NCI-H2171 treated with DMSO at 0.1 percent for 48 hours (cell line): ENCODE results near the gene PARP8.
"Not testable (repeated sequence)": the region's sequence is repeated elsewhere in the genome, so short reads cannot be mapped to it uniquely, and the experiment has no call there.

Experiments used
- DNase-seq: peaks from one replicate; lab custom pipeline; 2025; lab: John Stamatoyannopoulos, UW

The PARP8 gene

DNA sequence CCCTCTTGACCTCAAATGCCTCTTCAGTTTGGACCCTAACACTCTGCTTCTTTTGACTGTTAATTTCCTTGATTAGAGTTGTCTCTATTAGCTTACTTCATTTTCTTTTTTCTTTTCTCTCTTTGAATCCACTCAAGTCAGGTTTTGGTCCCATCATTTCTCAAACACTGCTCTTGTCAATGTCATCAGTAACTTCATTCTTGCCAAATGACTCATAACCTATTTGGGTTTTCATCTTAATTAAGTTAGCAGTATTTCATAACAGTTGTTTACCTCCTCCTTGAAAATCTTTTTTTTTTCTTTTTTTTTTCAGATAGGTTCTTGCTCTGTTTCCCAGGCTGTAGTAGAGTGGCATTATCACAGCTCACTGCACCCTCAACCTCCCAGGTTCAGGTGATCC lies 119.6 kb downstream of the PARP8 start:
- no peak for DNase-seq

DNA sequence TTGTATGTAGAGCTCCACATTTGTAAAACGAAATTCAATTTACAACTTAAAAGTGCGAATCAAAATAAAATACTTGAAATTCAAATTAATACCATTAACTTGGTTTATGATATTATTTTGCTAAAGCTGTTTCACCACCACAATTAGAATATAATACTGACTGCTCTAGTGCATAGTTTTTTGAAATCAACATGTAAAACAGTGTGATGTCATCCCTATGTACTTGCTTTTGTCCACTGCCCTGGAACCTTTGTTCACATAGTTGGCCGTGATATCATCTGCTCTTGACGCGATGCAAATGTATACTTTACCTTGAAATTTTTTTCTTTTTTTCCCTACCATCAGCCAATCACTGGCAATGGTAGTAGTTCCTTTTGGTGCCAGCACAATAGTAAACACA lies 125.4 kb downstream of the PARP8 start:
- no peak for DNase-seq

DNA sequence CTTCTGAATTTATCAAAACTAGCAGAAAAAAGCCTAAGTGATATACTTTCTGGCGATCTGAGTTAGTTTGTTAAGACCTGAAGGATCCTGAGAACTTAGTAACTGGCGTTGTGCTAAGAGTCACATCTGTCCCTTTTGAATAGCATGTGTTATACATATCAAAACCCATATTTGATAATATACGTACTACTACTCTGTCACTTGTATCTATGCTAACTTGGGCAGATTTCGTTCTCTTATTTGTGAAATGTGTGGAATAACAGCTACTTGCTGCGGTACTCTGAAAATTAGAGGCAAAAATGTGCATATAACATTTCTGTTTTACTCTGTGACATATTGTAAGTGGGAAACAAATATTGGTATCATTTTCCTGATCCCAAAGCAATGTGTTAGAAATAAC lies 126.4 kb downstream of the PARP8 start:
- no peak for DNase-seq

DNA sequence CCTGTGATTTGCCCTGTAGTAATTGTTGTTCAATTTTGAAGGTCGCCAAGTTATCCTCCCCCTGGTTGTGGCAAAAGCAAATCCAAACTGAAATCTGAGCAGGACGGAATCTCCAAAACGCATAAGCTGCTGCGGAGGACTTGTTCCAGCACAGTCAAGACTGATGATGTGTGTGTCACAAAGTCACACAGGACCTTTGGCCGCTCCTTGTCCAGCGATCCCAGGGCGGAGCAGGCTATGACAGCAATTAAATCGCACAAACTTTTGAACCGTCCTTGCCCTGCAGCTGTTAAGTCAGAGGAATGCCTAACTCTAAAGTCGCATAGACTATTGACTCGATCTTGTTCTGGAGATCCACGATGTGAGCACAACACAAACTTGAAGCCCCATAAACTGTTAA lies 128.4 kb downstream of the PARP8 start:
- no peak for DNase-seq

DNA sequence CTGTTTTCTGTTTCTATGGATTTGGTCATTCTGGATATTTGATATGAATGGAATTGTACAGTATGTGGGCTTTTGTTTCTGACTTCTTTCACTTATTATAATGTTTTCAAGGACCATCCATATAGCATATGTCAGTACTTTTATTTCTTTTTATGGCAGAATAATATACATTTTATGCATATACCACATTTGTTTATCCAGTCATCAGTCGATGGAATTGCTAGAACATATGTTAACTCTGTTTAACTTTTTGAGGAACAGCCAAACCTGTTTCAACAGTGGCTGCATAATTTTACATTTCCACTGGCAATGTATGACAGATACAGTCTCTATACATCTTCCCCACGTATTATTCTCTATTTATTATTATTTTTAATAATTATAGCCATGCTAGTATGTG lies 131.6 kb downstream of the PARP8 start:
- no peak for DNase-seq

DNA sequence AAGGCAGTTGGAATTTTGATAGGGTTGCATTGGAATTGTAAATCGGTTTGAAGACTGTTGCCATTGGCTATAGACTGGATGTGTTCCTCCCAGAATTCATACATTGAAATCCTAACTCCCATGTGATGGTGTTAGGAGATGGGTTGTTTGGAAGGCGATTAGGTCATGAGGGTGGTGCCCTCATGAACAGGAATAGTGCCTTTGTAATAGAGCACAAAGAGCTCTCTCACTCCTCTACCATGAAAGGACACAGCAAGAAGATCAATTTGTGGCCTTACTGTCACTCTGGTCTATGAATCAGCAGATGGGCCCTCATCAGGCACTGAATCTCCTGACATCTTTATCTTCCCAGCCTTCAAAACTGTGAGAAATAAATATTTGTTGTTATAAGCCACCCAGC lies 133.2 kb downstream of the PARP8 start:
- no peak for DNase-seq

DNA sequence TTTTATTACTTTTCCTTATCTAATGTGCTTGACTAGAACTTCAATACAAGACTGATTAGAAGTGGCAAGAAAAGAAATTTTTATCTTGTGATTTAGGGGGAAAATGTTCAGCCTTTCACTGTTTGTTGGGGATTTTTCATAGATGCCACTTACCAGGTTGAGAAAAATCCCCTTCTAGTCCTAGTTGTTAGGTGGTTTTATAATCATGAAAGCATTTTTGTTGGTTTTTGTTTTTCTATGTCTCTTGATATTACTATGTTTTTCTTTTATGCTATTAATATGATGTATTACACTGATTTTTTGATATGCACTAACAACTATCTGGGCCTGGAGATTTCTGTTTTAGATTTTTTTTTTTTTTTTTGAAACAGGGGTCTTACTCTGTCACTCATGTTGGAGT lies 134.0 kb downstream of the PARP8 start:
- no peak for DNase-seq

DNA sequence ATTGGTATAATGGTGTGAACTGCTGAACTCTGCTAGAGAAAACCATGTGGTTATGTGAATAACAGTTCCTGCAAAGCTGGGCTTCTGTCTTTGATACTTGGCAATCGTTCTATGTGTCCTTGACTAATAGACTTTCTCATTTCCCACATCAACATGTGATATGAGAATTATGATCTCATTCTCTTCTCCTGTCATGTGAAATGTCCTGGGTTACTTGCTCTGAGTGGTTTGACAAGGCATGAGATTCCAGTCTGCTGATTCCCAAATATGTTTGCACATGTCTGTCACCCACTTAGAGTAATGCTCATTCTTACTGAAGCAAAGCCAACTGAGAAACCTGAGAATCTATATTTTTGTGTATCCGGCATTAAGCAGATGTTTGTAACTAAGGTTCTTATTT lies 141.2 kb downstream of the PARP8 start:
- peak; percentile 15 for DNase-seq

DNA sequence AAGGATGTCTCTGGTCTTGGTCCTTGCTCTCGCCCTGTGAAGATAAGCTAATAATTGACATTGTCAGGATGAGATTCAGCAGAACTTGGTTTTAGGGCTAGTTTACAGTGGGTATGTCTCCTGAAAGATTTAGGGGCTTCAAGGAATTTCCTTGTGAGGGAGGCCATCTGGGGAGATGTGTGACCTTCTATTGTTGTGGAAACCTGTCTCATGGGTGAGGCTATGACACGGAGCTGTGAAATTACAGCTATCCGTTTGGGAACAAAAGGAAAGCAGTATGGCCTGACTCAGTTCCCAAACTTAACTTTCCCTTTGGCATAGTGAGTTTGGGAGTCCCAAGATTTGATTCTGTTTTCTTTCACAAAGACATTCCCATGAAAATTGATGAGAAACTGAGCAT lies 142.0 kb downstream of the PARP8 start:
- no peak for DNase-seq

DNA sequence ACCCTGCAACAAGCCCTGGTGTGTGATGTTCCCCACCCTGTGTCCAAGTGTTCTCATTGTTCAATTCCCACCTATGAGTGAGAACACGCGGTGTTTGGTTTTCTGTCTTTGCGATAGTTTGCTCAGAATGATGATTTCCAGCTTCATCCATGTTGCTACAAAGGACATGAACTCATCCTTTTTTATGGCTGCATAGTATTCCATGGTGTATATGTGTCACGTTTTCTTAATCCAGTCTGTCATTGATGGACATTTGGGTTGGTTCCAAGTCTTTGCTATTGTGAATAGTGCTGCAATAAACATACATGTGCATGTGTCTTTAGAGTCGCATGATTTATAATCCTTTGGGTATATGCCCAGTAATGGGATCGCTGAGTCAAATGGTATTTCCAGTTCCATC lies 145.3 kb downstream of the PARP8 start:
- DNase-seq: not testable (repeated sequence)

DNA sequence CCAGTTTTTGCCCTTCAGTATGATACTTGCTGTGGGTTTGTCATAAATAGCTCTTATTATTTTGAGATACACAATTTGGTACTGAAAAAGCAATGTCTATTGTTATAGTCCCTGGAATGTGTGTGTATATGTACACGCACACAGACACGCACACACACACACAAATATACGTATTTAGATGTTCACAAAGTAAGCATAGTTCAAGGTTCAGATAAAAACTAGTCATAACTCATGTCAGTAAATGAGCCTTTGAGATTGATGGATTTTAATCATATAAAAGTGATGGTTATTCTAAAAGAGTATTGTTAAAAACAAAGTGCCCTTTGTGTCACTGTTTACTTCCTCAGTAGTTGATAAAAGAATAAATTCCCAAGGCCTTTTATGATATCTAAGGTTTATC lies 147.3 kb downstream of the PARP8 start:
- DNase-seq: no peak

DNA sequence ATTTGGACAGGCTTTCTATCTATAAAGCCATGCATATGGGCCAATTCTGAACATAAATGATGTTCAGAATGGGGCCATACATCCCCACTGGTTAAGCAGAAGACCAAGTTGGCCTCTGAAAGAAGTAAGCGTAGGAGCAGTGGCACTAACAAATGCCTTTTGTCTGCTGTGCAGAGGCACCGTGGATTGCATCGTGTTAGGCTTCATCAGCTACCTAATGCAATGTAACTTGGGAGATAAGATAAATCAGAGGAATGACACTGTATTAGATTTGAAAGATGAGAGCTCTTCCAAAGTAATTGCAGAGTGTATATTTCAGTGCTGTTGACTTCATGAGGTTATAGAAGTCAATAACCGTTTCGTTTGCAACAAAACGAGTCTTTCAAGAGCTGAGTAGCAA lies 148.1 kb downstream of the PARP8 start:
- no peak for DNase-seq

DNA sequence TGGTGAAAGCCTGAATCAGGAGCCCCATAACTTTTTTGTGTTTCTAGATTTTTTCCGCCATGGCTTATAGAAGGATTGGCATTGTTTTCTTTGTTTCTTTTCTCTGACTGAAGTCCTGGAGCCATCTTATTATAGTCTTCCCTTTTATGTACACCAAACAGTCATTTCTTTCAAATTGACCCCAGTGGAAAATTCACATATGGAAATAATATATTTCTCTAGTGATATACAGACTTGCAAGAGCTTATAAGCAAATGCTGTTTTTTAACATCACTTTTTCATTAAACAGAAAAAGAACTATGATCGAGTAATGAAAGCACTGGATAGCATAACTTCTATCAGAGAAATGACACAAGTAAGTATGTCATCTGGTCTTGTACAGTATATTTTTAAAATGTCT lies 155.6 kb downstream of the PARP8 start:
- no peak for DNase-seq

DNA sequence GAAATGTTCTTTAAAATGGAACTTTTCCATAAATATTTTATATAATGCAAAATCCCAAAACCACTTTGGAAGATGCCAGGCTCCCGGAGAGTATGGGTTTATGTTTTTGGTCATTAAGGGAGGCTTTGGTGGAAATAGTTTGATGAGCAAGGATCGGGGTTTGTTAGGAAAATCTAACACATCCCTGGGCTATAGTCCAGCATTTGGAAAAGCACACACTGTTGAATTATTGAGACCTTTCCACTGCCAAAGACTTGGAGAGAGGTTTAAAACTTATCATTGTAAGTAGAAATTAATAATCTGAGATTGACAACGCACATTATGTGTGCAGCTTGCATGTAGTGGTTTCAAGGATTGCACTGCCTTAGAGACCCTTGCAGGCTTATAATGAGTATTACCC lies 156.3 kb downstream of the PARP8 start:
- no peak for DNase-seq

DNA sequence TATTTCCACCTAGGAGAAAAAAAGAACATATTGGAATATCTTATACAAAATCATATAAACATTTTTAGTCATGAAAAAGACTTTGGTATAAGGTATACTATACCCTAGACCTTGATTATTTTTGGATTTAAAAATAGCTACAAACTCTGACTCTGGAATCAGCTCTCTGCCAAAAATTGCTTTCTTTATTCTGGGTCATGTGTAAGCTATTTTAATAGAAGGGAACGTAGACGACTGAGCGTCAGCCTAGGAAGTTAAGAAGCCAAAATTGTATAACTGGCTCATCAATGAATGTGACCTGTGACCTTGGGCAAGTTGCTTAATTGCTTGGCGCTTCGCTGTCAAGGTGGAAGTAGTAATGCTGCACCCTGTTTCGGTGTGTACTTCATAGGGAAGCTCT lies 157.1 kb downstream of the PARP8 start:
- DNase-seq: no peak

DNA sequence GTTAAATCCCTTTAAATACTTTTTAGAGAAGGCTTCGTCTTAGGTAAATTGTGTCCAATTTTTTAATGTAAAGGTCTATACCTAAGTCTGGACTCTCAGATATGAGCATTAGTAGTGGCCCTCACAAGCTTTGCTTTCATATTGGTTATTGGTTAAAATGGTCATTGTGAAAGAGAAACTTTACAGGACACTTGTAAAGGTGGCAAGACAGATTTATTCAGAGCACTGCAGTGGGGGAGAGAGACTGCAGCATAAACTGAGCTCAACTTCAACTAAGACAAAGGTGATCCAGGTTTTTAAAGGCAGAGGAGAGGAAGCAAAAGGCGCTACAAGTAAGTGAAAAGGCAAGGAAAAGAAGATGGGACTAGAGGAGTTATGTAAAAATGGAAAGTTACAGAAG lies 157.7 kb downstream of the PARP8 start:
- no peak for DNase-seq

DNA sequence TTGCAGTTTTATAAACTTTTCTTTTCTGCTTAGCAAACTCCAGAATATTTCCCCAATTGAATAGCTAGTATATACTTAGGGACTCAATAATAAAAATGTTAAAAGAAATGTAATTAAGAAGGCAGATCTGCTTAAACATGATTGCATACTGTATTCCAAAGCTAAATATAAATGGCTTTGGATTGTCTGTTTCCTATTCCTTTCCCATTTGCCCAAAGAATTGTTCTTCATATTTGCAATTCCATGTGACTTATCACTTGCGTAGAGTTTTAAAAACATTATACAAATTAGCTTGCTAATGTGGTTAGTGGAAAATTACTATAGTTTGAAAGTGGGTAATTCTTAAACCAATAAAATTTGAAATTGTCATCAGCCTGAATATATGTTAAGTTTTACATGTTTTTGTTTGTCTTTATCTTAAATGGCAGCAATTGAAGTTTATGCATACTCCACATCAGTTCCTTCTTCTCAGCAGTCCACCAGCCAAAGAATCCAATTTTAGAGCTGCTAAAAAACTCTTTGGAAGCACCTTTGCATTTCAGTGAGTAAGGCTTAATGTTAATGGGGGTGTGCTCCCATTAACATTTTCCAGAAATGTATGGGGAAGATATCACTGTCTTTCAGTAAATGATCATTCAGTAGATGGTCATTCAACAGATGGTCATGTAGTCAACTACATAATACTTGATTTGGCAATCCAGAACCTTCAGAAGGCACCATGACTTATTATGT lies 161.2 kb downstream of the PARP8 start:
- no peak for DNase-seq

DNA sequence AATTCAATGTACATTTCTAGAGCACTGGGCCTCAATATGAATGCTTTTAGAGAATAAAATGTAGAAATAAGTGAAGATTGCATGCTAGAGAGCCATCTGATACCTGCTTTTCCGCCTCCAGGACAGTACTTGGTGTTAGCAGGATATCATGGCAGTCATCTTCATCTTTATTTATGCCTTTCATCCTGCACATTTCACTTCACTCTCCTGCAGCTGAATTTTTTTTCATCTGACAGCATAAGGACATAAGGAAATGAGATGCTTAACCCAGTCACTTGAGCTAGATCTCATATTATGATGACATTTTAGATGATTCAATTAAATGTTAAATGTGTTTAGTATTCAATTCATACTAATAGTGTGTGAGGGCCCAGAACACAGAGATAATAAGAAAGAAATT lies 162.6 kb downstream of the PARP8 start:
- DNase-seq: no peak

DNA sequence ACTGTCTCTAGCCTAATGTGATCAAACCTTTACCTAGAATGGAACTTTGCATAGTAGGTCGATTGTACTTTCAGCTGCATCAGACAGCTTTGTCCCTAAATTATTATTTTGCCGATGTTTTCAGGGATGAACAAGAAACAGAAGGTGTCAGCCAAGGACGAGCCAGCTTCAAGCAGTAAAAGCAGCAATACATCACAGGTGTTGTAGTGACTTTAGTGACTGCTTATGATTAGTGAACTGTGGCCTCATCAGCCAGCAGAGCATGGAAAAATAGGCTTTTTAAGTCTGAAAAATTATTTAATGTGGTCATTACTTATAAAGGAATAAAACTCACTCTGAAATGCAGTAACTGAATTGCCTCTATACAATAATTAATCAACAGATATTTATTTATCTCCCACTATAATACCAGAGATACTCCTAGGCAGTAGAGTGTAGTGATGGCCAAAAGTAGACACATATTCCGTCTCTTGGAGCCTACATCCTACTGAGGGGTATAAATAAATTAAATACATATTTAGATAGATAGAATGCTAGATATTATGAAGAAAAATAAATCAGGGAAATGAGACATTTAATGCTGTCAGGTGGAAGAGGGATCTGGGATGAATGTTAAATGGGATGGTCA lies 166.3 kb downstream of the PARP8 start:
- no peak for DNase-seq

DNA sequence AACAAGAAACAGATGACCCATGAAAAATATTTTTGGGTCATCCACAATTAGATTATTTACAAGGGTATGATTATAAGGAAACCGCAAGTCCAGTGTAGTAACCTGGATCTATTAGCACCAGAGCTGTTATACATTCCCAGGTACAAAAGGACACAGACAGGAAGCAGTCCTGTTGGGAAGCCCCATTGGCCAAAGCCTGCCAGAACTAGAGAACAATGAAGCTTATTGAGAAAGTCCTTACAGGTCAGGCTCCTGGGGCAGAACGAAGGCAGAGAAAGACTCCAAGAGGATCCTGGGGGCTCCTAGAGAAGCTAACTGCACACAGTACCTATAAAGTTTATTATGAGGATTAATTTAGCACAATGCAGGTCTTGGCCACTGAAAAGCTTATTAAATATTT lies 169.9 kb downstream of the PARP8 start:
- DNase-seq: no peak

DNA sequence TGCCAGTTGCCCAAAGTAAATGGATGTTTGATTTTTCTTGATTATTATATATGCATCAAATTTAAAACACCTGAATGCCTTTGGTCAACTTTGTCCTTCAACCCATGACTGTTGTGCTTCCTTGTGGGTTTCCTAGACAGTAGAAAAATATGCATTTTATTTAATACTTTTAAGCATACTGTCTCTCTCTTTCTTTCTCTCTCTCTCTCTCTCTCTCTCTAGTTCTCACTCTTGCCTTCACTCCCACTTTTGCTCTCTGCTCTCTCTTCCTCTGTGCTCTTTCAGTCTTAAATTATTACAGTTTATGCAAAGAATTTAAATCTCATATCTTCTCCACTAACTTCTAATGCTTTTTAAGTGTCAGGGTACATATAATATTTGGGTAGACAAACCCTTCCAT lies 173.0 kb downstream of the PARP8 start:
- no peak for DNase-seq

DNA sequence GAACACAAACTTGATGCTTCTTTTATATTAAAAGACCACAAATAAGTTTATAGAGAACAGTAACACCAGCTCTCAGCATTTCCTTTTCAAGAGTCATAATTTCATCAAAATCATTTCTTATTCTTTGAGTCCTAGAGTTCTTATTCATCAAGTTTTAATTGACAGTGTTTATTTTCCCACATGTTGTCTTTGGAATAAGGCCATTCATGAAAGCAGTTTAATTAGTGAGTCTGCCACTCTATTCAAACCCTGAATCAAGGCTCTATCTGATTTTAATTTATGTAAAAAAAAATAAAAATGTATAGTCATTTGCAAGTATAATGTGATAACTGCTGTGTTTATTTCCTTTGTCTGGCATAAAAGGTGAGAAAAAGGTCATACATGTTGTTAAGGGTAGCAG lies 176.7 kb downstream of the PARP8 start:
- no peak for DNase-seq

DNA sequence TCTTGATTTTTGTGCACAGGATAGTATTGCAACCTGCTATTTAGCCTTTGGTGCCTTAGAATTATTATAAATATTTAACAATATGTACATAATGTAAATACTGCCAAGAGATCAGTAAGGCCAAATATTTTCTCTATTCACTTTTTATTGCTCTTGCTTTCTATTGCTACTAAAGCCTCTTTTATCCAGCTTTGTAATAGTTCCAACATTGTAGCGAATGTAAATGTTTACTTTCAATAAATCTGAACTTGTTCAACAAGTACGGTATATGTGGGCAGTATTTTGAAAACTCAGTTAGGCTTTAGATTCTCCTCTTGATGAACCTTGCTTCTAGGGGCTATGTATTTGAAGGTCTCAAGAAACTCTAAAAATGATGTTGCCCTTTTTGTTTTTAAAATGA lies 179.8 kb downstream of the PARP8 start:
- no peak for DNase-seq

DNA sequence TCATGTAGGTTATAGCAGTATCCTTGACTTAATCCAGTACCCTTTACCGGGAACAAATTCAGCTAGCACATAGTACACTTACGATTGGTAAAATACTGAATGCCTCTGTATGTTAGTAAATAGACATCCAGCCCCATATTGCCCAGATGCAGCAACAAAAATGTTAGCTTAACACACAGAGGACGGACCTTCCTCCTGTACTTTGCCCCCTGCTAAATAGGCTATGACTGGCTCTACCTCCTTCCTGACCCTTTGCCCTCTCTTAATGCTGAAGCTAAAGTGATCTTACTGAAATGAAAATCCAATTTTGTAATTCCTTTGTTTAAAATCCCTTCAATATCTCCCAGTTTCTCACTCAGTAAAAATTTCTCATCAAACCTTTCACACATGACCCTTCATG lies 183.1 kb downstream of the PARP8 start:
- no peak for DNase-seq
